GM19468 (cell line): ENCODE results near the gene ADCK1.
"Not testable (repeated sequence)": the region's sequence is repeated elsewhere in the genome, so short reads cannot be mapped to it uniquely, and the experiment has no call there.

ENCODE experiments used
- ATAC-seq: cut with Tn5 transposase; IDR thresholded peaks from one replicate; pipeline ENCODE4 v1.9.1; 2021; ENCODE audit warnings: mild to moderate bottlenecking, moderate library complexity, moderate number of reproducible peaks; ENCODE audit not compliant: unreplicated experiment; ENCODE audit errors: extremely low read depth

Gene ADCK1

DNA sequence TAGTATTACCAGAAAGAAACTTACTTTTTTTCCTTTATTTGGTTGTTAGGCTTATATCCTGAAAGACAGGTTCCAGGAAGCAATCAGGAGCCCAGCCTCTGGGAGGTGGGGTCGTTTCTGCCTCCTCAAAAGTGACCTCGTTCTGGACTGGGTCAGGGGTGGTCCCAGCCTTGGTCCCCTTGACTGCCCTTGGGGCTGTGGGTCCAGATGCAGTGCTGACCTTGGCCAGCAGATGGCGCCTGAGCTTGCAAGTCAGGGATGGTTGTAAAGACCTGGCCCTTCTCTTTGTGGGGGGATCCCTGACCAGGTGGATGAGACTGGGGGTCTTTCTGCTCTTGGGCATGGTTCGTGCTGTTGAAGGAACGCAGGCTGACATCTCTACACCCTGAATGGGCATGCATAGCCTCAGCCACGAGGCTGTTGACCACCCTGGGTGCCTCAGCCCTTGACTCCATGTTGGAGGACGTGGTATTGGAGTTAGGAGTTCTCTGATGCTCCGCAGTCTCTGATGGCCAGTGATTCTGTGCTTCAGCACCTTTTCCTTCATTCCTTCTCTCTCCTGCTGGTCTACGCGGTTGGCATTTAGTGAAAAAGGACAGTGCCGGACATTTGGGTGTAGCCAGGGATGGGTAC is 62.4 kb downstream of the ADCK1 start:
- no peak for ATAC-seq

DNA sequence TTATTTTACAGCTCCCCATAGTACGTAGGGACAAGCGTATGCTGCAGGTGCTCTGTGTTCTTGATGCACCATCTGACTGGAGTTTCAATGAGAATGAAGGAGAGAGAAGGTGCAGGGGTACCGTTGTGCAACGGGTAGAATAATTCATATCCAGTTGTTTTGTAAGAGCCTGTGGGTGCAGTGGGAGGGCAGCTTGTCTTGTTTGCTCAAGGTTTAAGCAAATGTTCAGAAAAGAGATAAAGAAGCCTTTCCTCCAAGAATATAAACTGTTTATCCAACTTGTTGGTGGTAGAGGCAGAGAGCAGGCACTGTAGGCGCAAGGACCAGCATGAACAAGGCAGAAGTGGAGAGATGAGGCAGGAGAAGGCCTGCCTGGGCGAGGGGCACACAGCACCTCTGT is 64.2 kb downstream of the ADCK1 start:
- no peak for ATAC-seq

DNA sequence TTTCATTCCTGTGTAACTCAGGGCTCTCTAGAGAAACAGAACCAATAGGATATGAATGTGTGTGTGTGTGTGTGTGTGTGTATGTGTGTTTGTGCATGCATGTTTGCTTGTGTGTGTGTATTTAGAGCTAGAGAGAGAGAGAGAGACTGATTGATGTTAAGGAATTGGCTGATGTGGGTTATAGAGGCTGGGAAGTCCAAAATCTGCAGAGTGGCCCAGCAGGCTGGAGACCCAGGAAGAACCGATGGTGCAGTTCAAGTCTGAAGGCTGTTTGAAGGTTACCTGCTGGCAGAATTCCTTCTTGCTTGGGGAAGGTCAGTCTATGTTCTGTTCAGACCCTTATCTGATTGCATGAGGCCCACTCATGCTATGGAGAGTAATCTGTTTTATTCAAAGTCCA is 64.7 kb downstream of the ADCK1 start:
- ATAC-seq, result no peak

DNA sequence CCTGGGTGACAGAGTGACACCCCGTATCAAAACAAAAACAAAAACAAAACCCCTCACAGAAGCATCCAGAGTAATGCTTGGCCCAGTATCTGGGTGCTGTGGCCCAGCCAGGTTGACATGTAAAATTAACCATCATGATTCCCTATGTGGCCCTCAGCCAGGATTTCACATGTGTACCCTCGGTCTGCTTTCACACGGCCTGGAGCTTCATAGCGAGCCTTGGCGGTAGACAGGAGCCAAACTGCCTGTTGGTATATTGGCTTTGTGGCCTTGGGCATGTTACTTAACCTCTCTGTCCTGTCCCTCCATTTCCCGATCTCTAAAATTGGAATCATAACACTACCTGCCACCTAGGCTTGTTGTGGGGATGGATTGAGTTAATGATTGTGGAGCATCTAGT is 65.5 kb downstream of the ADCK1 start:
- no peak for ATAC-seq

DNA sequence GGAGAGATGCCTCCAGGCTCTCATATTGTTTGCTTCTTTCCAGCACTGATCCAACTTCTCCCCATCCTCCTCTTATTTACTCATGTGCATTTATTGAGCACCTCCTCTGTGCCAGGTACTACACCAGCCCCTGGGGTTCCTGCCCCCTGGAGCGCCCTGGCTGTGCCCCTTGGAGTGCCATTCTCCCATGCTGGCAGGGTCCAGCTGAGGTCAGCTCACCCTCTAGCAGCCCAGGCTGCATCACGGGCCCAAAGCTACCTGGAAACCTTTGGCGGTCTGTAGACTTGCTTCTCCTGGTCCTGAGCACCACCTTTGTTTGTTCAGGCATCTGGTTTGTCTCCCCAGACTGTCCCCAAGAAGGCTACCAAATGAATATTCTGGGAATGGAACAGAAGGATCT is 67.0 kb downstream of the ADCK1 start:
- no peak for ATAC-seq

DNA sequence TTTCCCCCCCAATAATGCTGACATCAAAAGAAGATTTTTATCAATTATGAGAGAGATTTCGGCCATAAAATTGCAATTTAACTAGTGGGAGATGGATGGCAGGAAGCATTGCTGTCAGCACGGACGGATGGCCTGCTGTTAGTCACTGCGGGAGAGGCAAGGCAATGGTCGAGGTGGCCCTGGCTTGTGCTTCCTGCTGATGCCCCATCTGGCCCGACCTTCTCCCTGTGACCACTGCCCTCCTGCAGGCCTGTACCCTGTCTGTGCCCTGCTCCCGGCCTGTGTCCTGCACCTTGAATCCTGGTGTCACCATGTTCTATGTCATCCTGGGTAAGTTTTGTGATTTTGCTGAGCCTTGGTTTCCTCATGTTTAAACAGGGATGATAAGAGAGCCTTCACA is 67.6 kb downstream of the ADCK1 start:
- ATAC-seq, result no peak

DNA sequence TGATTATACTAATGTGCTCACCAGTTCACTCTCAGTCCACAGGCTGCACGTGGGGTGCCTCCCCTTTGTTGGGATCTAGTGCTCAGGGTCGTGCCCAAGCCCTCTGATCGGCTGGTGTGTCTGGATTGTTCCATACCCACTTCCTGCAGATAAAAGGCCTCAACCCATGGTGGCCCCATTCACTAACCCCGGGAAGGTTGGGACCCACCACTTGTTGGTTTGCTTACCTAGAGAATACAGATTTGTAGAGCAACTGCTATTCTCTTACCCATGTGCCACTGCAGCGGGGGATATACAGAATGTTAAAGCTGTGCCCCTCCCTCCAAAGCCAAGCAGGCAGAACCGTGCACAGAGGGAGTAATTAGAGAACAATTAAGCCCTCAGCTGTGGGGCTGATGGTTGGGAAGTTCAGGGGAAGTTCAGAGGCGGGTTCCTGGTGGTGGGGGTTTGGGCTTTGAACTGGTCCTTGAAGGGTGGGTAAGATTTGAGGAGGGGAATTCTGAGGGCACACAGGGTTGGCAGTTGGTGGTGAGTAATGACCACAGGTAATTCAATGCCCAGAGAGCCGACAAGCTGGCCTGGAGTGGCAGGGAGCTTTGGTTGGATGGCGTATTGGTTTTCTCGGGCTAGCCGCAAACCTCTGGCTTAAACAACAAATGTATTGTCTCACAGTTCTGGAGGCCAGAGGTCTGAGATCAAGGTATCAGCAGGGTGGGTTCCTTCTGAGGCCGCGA is 68.8 kb downstream of the ADCK1 start:
- no peak for ATAC-seq

DNA sequence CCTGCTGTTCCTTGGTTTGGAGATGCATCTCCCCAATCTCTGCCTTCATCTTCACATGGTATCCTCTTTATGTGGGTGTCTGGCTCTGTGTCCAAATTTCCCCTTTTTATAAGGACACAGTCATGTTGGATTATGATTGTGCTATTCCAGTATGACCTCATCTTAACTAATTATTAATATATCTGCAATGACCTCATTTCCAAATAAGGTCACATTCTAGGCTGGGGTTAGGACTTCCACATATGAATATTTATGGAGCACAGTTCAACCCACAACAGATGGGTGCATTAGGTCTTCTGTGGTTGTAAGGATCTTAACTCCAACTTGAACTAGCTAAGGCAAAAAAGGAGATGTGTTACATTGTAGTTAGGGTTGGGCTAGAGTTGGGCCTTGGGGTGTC is 69.4 kb downstream of the ADCK1 start:
- no peak for ATAC-seq

DNA sequence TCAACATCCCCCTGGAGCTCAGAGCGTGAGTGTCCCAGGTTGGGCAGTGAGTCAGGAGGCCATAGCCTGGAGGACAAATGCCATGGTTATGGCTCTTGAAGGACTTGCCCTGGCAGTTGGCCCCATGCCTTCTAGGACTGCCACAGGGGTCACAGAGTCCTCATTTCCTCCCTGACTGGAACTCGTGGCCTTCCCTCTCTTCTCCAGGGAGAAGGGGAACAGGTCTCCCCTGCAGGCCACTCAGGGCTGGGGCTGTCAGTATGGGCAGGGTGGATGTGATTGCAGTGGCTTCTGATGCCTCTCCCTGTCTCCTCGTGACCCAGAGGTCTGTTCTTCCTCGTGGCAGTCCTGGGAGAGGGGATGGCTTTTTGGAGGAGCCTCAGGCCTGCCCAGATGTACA is 70.7 kb downstream of the ADCK1 start:
- no peak for ATAC-seq

DNA sequence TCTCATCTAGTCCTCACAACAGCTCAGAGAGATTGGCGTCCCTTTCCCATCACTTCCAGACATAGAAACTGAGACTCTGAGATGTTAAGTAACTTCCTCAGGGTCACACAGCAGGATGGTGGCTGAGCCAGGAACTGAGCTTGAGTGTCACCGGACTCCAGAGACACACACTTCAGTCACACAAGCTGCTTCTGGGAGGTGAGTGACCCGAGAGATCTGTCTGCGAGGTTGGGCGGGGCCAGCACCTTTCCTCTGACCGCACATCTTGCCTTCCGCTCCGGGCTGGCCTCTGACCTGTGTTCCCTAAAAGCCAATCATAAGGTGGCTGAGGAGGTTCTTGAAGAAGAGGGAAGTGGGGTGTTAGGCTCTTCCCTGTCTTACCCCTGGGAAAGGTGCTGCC is 72.2 kb downstream of the ADCK1 start:
- no peak for ATAC-seq

DNA sequence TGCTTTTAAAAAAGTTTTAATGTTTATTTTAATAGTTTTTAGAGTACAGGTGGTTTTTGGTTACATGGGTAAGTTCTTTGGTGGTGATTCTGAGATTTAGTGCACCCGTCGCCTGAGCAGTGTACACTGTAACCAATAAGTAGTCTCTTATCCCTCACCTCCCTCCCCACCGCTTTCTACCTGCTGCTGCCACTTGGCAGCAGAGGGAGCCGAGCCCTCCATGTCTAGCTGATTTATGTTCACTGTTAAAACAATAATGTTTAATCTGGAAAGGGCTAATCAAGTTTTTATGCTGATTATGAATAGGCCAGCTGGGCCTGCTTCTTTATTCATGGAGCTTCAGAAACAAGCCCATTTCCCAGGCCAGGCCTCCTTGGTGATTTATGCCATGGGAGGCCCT is 73.1 kb downstream of the ADCK1 start:
- no peak for ATAC-seq

DNA sequence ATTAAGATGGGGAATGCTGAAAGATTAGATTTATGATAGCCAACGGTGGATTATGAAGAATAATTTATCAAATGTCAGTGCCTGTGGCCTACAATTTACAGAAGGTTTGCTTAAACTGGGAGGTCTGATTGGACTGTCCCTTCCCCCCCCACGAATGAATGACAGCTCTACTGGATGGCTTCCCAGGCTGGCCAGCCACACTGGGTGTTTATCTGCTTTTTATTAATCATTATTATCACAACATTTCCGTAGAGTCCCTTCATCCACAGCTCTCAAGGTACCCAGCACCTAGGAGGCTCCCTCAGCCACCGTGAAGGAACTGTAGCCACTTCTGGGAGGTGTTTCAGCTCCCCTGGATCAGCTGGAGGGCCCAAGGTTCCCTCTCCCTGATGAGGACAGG is 78.9 kb downstream of the ADCK1 start:
- ATAC-seq, result no peak

DNA sequence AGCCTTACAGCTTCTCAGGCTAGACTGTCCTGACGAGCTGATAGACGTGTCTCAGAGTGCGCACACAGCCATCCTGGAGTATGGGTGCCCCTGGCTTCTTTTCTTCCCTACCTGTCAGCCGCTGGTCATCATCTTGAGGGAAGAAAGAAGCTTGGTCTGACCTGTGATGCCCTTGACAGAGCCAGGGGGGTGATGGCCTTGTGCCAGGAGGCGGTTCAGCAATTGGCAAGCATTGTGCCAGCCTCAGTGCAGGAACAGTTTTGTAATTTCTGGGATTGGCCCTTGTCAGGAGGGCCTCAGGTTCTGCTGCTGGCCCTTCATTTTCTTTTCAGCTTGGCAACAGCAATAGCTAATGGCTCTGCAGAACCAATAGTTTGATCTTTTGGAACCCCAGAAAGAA is 80.1 kb downstream of the ADCK1 start:
- ATAC-seq, result no peak

DNA sequence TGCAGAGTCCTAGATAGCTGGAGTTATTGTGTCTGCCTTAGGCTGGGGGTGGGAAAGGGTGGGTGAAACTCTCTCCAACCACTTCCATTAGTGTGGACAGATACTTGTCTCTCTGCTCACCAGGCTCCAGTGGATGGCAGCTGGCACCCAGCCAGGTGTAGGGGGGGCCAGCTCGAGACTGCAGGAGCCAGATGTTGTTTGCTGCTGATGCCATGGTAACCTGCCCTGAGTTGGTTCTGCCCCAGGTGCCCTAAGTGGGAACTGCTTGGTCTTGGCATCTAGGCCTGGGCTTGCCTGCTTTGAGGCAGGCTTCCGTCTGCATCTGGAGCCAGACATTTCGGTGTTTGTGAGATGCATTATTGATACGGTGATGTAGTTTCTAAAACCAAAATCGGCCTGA is 82.2 kb downstream of the ADCK1 start:
- no peak for ATAC-seq

DNA sequence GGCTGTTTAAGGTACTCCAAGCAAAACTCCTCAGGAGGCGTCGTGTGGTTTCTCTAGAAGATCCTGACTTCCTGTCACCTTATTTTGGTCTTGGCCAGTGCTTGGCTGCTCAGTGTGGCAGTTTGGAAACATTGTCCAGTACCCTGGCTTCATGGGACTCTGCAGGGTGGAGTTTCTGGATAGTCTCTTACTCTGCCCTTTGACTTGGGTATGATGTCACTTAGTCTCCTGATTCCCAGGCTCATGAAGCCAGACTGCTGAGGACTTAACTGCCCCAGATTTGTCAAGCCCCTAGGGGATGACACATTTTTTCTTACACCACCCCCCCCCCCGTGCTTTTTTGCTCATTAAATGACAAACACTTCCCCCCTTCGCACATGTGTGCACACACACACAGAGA is 82.7 kb downstream of the ADCK1 start:
- no peak for ATAC-seq

DNA sequence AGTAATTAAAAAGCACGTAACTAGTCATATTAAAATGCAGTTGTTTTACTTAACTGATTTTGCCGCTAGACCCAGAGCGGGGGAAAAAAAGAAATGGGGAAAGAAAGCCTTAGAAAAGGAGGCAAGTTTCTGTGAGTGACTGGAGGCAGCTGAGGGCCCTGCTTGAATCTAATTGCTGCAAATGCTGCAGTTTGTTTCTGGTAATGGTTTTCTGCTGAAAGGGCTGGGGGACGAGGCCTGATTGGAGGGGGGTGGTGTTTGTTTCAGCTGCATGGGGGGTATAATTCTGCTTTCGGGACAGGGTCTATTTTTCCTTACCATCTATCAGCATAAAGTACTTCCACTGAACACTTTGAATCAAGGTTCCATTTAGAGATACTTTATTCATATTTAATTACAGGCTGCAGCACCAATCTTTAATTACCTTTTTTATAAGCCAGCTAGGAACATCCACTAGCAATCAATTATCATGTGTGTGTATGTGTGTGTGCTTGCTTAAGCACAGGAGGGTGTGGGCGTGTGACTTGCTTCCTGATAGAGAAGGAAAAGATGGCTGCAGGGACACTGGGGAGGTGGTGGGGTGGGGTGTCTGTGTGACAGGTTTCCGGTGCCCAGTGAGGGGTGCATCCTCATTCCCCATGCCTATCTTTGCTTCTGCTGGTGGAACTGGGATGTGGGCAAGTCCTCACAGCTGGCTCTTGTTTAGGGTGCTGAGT is 83.4 kb downstream of the ADCK1 start:
- no peak for ATAC-seq

DNA sequence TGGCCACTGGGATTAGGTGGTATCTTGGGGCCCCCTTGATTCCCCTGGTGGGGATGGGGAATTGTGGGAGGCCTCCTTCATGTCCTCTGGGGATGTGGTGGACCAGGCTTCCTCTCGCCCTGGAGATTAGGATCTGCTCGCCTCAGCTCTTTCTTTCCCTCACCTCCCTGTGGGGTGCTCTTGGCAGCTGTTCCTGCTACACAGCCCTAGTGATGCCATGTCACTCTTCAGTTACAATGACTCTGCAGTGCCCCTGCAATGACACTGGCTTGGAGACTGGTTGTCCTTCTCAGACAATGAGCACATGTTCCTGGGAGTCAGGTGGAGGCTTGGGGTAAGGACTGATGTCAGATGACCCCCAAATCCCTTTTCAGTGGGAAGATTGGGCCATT is 83.9 kb downstream of the ADCK1 start:
- ATAC-seq, result no peak

DNA sequence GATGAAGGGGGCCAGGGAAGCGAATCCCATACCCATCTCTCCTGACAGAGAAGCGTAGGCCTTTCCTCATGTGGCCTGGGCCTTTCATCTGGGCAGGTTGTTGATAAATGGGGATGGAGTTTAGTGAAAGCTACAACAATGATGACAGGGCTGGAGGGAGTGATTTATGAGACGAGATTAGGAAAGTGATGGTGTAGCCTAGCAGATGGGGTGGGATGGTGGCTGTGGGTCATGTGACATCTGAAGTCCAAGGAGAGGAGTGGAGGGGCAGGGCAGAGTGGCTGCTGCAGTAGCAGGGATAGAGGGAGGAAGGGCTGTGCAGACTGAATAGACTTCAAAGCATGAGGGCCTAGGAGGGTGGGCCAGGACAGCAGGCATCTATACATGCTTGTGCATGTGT is 85.5 kb downstream of the ADCK1 start:
- no peak for ATAC-seq

DNA sequence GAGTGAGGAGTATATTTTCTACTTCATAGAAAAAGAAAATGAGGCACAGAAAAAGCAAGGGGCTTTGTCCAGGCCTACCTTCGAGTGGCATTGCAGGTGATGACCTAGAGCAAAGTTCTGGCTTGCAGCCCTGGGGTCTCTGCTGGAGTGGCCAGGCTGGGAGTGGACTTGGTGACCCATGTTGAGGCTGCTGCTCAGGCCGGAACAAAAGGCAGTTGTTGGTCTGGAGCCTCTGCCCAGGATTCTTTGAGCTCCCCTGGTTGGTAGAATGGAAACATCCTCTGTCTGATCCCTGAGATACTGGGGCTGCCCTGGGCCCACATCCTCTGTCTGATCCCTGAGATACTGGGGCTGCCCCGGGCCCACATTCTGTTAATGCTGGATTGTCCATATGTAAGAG is 86.1 kb downstream of the ADCK1 start:
- ATAC-seq, result no peak

DNA sequence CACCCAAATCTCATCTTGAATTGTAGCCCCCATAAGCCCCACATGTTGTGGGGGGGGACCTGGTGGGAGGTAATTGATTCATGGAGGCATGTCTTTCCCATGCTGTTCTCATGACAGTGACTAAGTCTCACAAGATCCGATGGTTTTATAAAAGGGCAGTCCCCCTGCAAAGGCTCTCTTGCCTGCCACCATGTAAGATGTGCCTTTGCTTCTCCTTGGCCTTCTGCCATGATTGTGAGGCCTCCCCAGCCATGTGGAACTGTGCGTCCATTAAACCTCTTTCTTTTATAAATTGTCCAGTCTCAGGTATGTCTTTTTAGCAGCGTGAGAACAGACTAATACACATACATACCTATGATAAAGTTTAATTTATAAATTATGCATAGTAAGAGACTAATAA is 89.0 kb downstream of the ADCK1 start:
- not testable (repeated sequence) for ATAC-seq

DNA sequence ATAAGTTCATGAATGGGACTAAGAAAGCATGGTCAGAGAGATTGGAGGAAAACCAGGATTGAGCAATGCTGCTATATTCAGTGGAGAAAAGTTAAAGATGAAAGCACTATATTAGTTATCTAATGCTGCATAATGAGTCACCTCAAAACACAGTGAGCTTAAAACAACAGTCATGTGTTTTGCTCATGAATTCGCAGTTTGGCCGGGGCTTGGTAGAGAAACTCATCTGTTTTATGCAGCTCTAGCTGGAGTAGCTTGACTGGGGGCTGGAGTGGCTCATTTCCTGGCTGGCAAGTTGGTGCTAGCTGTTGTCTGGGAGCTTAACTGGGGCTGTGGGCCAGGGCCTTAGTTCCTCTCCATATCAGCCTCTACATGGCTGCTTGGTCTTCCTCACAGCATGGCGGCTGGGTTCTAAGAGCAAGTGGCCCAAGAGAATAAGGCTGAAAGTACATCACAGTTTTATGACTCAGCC is 90.1 kb downstream of the ADCK1 start:
- no peak for ATAC-seq

DNA sequence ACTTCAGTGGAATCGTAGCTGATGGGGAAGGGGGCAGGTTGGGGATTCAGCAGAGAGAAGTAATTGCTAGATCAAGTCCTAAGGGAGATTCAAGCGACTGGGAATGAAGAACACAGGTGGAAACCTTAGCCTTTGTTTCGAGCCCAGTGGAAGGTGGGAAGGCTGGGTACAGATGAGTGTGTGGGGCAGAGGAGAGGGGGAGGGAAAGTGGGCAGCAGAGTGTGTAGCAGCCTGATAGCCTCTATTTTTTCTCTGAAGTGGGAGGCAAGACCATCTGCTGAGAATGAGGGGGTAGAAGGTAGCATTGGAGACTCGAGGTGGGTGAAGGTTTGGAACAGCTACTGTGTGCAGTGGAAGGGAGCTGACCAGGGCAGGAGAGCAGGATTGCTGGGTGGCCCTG is 91.0 kb downstream of the ADCK1 start:
- ATAC-seq, result no peak
